Central memory CD8-positive, alpha-beta T cell (primary cell): ENCODE measurements around the gene ADGRB3.

Experiments
- ATAC-seq: fragments of 150-1000 bp; cut with Tn5 transposase; replicated peaks from 2 replicates; pipeline ENCODE4 v1.10.0; 2022; ENCODE audit warnings: mild to moderate bottlenecking, moderate FRiP score, moderate number of reproducible peaks; ENCODE audit not compliant: poor library complexity, severe bottlenecking; ENCODE audit errors: extremely low read depth
- DNase-seq, 2 donors: peaks; one replicate each; pipeline ENCODE4 v3.0.0; 2021; ENCODE audit warnings: low spot score in 2 of 2
- H3K27ac Mint-ChIP-seq: one replicate; pipeline ENCODE4 v1.8.0; 2022; ENCODE audit warnings: low read depth, mild to moderate bottlenecking, moderate library complexity, mixed read lengths
- H3K27me3 Mint-ChIP-seq: one replicate; pipeline ENCODE4 v1.8.0; 2022; ENCODE audit warnings: mixed read lengths
- H3K36me3 Mint-ChIP-seq: one replicate; pipeline ENCODE4 v1.8.0; 2022; ENCODE audit warnings: mild to moderate bottlenecking, moderate library complexity, mixed read lengths; ENCODE audit not compliant: insufficient read depth
- H3K4me1 Mint-ChIP-seq: one replicate; pipeline ENCODE4 v1.8.0; 2022; ENCODE audit warnings: mixed read lengths
- H3K4me3 Mint-ChIP-seq: one replicate; pipeline ENCODE4 v1.8.0; 2022; ENCODE audit warnings: mild to moderate bottlenecking, moderate library complexity, mixed read lengths
- H3K9me3 Mint-ChIP-seq: one replicate; pipeline ENCODE4 v1.8.0; 2022; ENCODE audit warnings: mixed read lengths

Gene ADGRB3

DNA sequence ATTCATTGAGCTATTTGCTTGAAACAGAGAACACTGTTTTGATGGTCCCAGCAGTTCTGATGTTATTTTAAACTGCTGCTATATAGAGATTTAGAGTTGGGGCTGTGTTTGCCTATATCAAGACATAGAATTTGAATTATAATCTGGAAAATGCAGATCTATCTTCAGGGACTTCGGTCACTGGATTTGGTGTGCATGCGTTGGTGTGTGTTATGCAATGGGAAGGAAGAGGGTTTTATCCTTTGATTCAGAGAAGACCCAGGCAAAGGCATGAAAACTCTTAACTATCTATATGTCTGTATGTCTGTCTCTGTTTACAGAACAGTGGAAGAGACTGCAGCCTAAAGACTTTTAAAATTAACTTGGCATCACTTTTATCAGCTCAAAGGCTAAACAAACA is 2.0 kb downstream of the ADGRB3 start:
- Mint-ChIP-seq H3K36me3 (no peaks in the 10 kb centered on the region), H3K27me3 (peaks cover 37% of the 10 kb centered on the region), H3K27ac (no peak overlapping the region), H3K9me3 (peaks cover 9% of the 10 kb centered on the region), H3K4me3 (no peak overlapping the region), H3K4me1 (peaks cover 9% of the 10 kb centered on the region)
- ATAC-seq (no peak), DNase-seq (no peak)

- Mint-ChIP-seq H3K4me3 (no peak overlapping the region), H3K36me3 (no peaks in the 10 kb centered on the region), H3K27ac (no peak overlapping the region), H3K27me3 (peaks cover 37% of the 10 kb centered on the region), H3K9me3 (peaks cover 9% of the 10 kb centered on the region), H3K4me1 (peaks cover 9% of the 10 kb centered on the region)
- ATAC-seq: no peak
- no peak for DNase-seq
Measured at GRCh38 chr6:68637782-68638181, 2.7 kb downstream of the ADGRB3 start.

DNA sequence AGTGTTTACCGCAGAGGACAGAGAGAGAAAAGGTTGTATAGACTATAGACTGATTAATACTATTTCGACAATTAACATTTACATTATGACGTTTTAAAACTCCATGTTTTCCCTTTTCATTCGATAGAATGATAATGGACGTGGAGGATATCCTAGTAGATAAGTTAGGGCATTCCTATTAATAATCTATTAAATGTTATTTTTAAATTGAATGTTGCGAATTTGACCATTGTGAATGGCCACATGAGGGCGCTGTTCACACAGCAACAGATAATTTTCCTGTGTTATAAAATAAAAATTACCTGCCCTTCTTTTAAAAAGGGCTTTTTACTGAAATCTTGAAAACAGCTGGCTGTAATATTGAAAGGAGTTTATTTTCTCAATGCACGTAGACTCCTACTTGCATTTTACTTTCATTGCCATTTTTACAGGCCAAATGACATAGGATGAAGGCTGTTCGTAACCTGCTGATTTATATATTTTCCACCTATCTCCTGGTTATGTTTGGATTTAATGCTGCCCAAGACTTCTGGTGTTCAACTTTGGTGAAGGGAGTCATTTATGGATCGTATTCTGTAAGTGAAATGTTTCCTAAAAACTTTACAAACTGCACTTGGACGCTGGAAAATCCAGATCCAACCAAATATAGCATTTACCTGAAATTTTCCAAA is 3.3 kb downstream of the ADGRB3 start:
- peaks cover 32% of the 10 kb centered on the region for H3K27me3 Mint-ChIP-seq

DNA sequence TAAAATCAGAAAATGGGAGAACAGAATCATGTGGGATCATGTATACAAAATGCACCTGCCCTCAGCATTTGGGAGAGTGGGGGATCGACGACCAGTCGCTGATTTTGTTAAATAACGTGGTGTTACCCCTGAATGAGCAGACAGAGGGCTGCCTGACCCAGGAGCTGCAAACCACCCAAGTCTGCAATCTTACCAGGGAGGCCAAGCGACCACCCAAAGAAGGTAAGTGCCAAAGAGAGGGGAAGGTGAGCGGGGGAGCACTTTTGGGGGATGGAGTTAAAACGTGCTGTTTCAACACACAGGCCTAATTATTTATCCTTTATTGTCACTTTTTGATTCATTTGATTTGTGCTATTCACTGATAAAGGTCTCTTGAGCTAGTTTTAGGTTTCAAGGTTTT is 4.1 kb downstream of the ADGRB3 start:
- Mint-ChIP-seq H3K27ac (no peak overlapping the region), H3K4me3 (no peak overlapping the region), H3K27me3 (peaks cover 24% of the 10 kb centered on the region), H3K9me3 (peaks cover 9% of the 10 kb centered on the region), H3K36me3 (no peaks in the 10 kb centered on the region), H3K4me1 (peaks cover 4% of the 10 kb centered on the region)
- no peak for DNase-seq
- ATAC-seq: no peak

More for the DNA sequence above, 3.3 kb downstream of the ADGRB3 start:
- H3K4me1 Mint-ChIP-seq: peaks cover 9% of the 10 kb centered on the region
- H3K36me3 Mint-ChIP-seq: no peaks in the 10 kb centered on the region
- H3K27ac Mint-ChIP-seq: no peak overlapping the region
- peaks cover 9% of the 10 kb centered on the region for H3K9me3 Mint-ChIP-seq
- DNase-seq: no peak
- H3K4me3 Mint-ChIP-seq: no peak overlapping the region
- no peak for ATAC-seq

DNA sequence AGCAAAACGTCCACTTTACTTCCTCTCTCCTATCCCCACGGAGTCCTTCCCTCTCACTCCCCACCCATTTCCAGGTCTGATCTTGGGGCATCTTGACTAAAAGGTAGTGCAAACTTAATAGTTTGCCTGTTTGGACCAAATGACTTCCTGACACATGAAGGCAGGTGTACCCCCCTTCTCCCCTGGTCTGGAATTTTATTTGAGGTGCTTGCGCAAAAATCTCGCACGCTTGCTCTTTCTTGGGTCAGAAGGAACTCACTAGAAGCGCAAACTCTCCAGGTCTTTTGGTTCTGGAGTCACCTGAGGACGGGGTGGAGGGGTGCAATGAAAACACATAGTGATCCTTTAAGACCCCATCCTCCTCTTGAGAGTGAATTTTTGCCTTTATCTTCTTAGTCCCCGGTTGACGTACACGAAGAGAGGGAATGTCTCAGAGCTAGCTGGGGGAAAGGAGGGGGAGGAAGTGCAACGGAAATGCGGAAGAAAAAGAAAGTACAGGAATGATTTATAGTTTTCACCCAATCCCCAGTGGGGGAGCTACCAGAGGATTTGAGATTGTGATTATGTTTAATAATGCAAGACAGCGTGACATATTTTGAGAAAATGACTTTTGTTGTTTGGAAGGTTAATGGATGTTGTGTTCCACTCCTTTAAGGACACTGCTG is 4.9 kb downstream of the ADGRB3 start:
- peaks cover 9% of the 10 kb centered on the region for H3K9me3 Mint-ChIP-seq
- H3K4me1 Mint-ChIP-seq: no peaks in the 10 kb centered on the region
- H3K27ac Mint-ChIP-seq: no peak overlapping the region
- no peaks in the 10 kb centered on the region for H3K36me3 Mint-ChIP-seq
- no peak for DNase-seq
- no peak for ATAC-seq
- peaks cover 19% of the 10 kb centered on the region for H3K27me3 Mint-ChIP-seq
- no peak overlapping the region for H3K4me3 Mint-ChIP-seq

DNA sequence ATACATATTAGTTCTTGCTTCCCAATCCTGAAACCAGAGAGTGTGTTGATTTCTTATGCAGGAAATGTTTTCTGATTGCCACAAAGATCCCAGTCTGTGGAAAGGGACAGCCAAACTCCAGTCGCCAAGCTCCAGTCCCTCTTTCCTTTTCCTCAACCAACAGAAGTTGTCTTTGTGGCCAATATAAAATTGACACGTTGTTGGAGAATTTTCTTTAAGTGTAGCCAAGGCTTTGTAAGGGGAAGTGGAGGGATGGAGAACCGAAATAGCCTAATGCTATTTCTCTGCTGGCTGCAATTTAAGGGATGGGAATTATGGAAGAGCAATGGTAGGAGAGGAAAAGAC is 5.4 kb downstream of the ADGRB3 start:
- Mint-ChIP-seq H3K4me1 (no peaks in the 10 kb centered on the region), H3K27me3 (peaks cover 14% of the 10 kb centered on the region), H3K9me3 (peaks cover 9% of the 10 kb centered on the region), H3K36me3 (no peaks in the 10 kb centered on the region), H3K4me3 (no peak overlapping the region), H3K27ac (no peak overlapping the region)
- DNase-seq: no peak
- ATAC-seq: no peak

- Mint-ChIP-seq H3K4me1 (no peaks in the 10 kb centered on the region), H3K27ac (no peak overlapping the region)
Measured at GRCh38 chr6:68641172-68641571, 6.1 kb downstream of the ADGRB3 start.

DNA sequence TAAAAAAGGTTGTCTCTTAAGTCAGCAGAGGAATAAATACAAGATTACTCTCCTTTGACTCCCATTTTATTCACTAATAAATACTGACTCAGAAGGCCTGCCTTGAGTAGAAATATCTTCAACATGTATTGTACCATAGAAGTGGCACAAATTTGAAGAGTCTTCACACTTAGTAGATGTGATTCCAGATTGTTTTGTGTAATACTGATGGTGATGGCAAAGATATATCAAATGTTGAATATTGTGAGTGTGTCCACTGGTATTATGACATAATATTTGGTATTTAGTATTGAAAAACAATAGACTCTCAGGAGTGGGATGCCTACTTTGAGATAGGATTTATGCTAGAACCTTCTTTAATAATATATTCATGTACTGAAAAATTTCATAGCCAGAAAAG is 7.0 kb downstream of the ADGRB3 start:
- ATAC-seq (no peak), DNase-seq (no peak)
- no peak overlapping the region for H3K27ac Mint-ChIP-seq
- H3K4me1 Mint-ChIP-seq: no peaks in the 10 kb centered on the region
- no peaks in the 10 kb centered on the region for H3K27me3 Mint-ChIP-seq
- H3K4me3 Mint-ChIP-seq: no peak overlapping the region
- H3K36me3 Mint-ChIP-seq: no peaks in the 10 kb centered on the region
- peaks cover 9% of the 10 kb centered on the region for H3K9me3 Mint-ChIP-seq

More at GRCh38 chr6:68641172-68641571, 6.1 kb downstream of the ADGRB3 start:
- no peak for ATAC-seq
- Mint-ChIP-seq H3K36me3 (no peaks in the 10 kb centered on the region), H3K9me3 (peaks cover 9% of the 10 kb centered on the region), H3K27me3 (peaks cover 6% of the 10 kb centered on the region), H3K4me3 (no peak overlapping the region)
- DNase-seq: no peak

GRCh38 chr6:68642977-68643376 is 7.9 kb downstream of the ADGRB3 start:
- Mint-ChIP-seq H3K9me3 (peaks cover 9% of the 10 kb centered on the region), H3K27me3 (no peaks in the 10 kb centered on the region), H3K27ac (no peak overlapping the region), H3K36me3 (no peaks in the 10 kb centered on the region), H3K4me1 (no peaks in the 10 kb centered on the region), H3K4me3 (no peak overlapping the region)
- ATAC-seq (no peak), DNase-seq (no peak)

- DNase-seq (no peak), ATAC-seq (no peak)
- no peak overlapping the region for H3K4me3 Mint-ChIP-seq
- H3K9me3 Mint-ChIP-seq: peaks cover 7% of the 10 kb centered on the region
- H3K36me3 Mint-ChIP-seq: no peaks in the 10 kb centered on the region
- H3K27ac Mint-ChIP-seq: no peak overlapping the region
- no peaks in the 10 kb centered on the region for H3K4me1 Mint-ChIP-seq
- H3K27me3 Mint-ChIP-seq: no peaks in the 10 kb centered on the region
Measured at GRCh38 chr6:68649669-68650068, 14.6 kb downstream of the ADGRB3 start.

GRCh38 chr6:68650142-68650541 is 15.1 kb downstream of the ADGRB3 start:
- no peak overlapping the region for H3K27ac Mint-ChIP-seq
- ATAC-seq: no peak
- no peak for DNase-seq
- H3K36me3 Mint-ChIP-seq: no peaks in the 10 kb centered on the region
- H3K9me3 Mint-ChIP-seq: peaks cover 7% of the 10 kb centered on the region
- no peaks in the 10 kb centered on the region for H3K4me1 Mint-ChIP-seq
- H3K4me3 Mint-ChIP-seq: no peak overlapping the region
- H3K27me3 Mint-ChIP-seq: no peaks in the 10 kb centered on the region

DNA sequence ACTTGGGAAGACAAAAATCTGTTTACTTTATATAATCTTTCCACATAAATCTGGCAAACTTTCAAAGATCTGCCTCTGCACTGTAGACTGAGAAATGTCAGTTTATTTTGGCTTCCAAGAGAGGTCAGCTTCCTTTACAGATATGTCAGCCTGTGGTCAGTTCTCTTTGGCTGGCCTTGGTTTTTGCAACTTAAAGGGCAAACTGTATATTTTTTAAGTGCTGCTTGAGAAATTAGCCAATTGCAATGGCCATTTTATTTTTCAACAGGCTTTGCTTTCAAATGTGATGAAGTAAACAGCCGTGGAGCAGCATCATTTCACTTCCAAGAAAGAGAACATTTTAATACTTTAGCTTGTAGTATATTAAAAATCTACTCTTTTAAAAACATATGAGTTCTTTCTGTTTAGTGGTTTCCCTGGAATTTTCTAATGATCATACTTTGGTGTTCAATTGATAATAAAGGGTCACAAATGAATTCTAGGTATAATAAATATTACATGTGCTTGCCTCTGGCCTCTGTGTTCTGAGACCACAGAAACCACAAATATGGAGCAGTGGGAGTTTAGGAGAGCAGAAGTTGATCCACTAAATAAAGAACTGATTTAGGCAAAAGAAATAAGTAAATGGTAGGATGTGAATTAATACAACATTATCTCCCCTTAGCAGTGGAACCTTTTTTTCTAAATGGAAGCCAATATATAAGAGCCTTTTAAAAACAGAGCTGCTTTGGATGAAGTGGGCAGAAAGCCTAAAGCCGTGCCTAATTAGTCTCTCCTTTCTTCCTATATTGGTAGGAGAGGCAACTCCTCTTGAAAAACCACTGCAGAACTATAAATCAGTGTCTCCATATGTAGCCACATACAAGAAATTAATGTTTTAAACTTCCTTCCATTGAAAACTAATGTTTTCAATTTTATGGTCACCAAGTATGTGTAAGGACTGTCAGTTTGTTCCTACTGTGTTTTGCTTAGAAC is 16.2 kb downstream of the ADGRB3 start:
- no peaks in the 10 kb centered on the region for H3K36me3 Mint-ChIP-seq
- H3K4me3 Mint-ChIP-seq: no peak overlapping the region
- H3K27me3 Mint-ChIP-seq: no peaks in the 10 kb centered on the region
- no peak for ATAC-seq
- DNase-seq: no peak
- H3K9me3 Mint-ChIP-seq: peaks cover 7% of the 10 kb centered on the region
- H3K27ac Mint-ChIP-seq: no peak overlapping the region
- H3K4me1 Mint-ChIP-seq: no peaks in the 10 kb centered on the region
